DOHH2 (cell line): ENCODE results near the gene EML5.

Experiments used
- H3F3A ChIP-seq: fragments of 200-600 bp; sonication (generic), shearing (Covaris generic); 2 replicates; pipeline ENCODE4 v1.6.0; 2016; ENCODE audit warnings: antibody characterized with exemption, mild to moderate bottlenecking; ENCODE audit not compliant: control insufficient read depth, insufficient read depth
- H3K27ac ChIP-seq: fragments of 200-600 bp; sonication (generic); 2 replicates; pipeline ENCODE4 v1.5.1; 2014; ENCODE audit warnings: low read depth, mild to moderate bottlenecking, low read length, moderate library complexity
- H3K27me3 ChIP-seq: fragments of 200-600 bp; sonication (generic); 2 replicates; pipeline ENCODE4 v1.6.1; 2014; ENCODE audit warnings: mild to moderate bottlenecking, low read length, mixed read lengths; ENCODE audit not compliant: control insufficient read depth
- H3K36me3 ChIP-seq: fragments of 200-600 bp; sonication (generic); 2 replicates; pipeline ENCODE4 v1.6.1; 2014; ENCODE audit warnings: mild to moderate bottlenecking, low read length, moderate library complexity, mixed read lengths; ENCODE audit not compliant: control insufficient read depth
- H3K4me1 ChIP-seq: fragments of 200-600 bp; sonication (generic); 2 replicates; pipeline ENCODE4 v1.6.1; 2014; ENCODE audit warnings: mild to moderate bottlenecking, low read length, mixed read lengths; ENCODE audit not compliant: control insufficient read depth
- H3K4me2 ChIP-seq: fragments of 200-600 bp; sonication (generic); 2 replicates; pipeline ENCODE4 v1.6.0; 2014; ENCODE audit warnings: mild to moderate bottlenecking, low read length, moderate library complexity
- H3K4me3 ChIP-seq: fragments of 200-600 bp; sonication (generic); 2 replicates; pipeline ENCODE4 v1.5.1; 2014; ENCODE audit warnings: mild to moderate bottlenecking, low read length, mixed read lengths
- H3K79me2 ChIP-seq: fragments of 200-600 bp; sonication (generic); 2 replicates; pipeline ENCODE4 v1.6.1; 2014; ENCODE audit warnings: mild to moderate bottlenecking, low read length, mixed read lengths; ENCODE audit not compliant: control insufficient read depth
- H3K9me2 ChIP-seq: fragments of 200-600 bp; sonication (generic); replicated peaks from 2 replicates; pipeline ENCODE4 v1.6.1; 2014; ENCODE audit warnings: mild to moderate bottlenecking, low read length, mixed read lengths; ENCODE audit not compliant: control insufficient read depth
- H3K9me3 ChIP-seq: fragments of 200-600 bp; sonication (generic); 2 replicates; pipeline ENCODE4 v1.6.1; 2014; ENCODE audit warnings: antibody characterized with exemption, low read length, mixed read lengths; ENCODE audit not compliant: control insufficient read depth, insufficient read depth
- H4K20me1 ChIP-seq: fragments of 200-600 bp; sonication (generic); 2 replicates; pipeline ENCODE4 v1.6.0; 2014; ENCODE audit warnings: low read depth, mild to moderate bottlenecking, antibody characterized with exemption, low read length, moderate library complexity; ENCODE audit not compliant: control insufficient read depth, insufficient read depth
- EZH2phosphoT487 ChIP-seq: fragments of 200-600 bp; sonication (generic); IDR thresholded peaks from 2 replicates; pipeline ENCODE4 v1.6.1; 2017; ENCODE audit warnings: borderline replicate concordance, mild to moderate bottlenecking, antibody characterized with exemption, low read length, moderate library complexity, mixed read lengths
- TF ChIP-seq, protein P1 (sequence below): fragments of 200-600 bp; sonication (generic); IDR thresholded peaks from one replicate; pipeline ENCODE4 v1.5.1; 2014; ENCODE audit warnings: antibody characterized with exemption, mild to moderate bottlenecking, low read depth, low read length; ENCODE audit not compliant: poor library complexity, severe bottlenecking

The EML5 gene

DNA sequence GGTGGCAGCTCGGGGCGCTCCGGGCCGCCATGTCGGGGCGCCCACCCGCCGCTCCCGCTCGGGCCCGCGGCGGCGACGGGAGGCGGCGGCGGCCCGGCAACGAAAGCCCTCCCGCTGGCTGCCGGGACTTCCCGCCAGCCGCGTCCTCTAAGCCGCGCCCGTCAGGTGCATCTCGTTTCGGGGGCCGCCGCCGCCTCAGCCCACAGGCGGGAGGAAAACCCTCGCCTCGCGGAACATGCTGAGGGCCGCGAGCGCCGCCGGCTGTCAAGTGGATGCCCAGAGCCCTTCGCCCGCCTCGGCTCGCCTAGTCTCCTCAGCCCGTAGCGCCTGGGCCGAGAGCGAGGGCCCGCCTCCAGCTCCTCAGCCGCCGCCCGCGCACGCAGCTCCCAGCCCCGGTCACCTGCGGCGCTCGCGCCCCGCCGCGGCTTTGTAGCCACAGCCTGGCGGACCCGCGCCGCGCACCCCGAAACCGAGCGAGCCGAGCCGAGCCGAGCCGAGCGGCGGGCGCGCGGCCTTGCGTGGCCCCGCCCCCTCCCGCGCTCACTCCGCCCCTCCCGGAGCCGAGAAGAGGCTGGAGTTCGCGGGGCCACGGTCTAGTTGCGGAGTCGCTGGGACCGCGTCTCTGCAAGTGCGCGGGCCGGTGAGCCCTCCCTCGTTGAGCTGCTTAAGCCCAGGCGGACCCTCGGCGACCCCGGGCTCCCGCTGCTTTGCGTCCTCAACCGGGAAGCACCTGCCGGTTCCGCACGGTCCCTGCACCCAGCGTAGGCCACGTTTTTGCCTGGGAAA is at the start of gene EML5:
Gene EML5 (minus strand): TSS at position 481 of the 786 bp plus-strand sequence. CDS start 450 bp downstream, at position 31.
- H3K4me3 ChIP-seq, result peak within 1 kb of the TSS; percentile 86
- peaks cover 8% of the 10 kb centered on the region; the same call in 1 of the 2 replicates for H3K79me2 ChIP-seq
- TF ChIP-seq, protein P1, sequence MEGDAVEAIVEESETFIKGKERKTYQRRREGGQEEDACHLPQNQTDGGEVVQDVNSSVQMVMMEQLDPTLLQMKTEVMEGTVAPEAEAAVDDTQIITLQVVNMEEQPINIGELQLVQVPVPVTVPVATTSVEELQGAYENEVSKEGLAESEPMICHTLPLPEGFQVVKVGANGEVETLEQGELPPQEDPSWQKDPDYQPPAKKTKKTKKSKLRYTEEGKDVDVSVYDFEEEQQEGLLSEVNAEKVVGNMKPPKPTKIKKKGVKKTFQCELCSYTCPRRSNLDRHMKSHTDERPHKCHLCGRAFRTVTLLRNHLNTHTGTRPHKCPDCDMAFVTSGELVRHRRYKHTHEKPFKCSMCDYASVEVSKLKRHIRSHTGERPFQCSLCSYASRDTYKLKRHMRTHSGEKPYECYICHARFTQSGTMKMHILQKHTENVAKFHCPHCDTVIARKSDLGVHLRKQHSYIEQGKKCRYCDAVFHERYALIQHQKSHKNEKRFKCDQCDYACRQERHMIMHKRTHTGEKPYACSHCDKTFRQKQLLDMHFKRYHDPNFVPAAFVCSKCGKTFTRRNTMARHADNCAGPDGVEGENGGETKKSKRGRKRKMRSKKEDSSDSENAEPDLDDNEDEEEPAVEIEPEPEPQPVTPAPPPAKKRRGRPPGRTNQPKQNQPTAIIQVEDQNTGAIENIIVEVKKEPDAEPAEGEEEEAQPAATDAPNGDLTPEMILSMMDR, result peak; percentile 17
- no peak for TF ChIP-seq EZH2phosphoT487
- H3F3A ChIP-seq, result peaks cover 13% of the 10 kb centered on the region; the same call in 1 of the 2 replicates
- H3K36me3 ChIP-seq, result no peaks in the 10 kb centered on the region
- H3K9me2 ChIP-seq, result no peaks in the 10 kb centered on the region
- no peaks in the 10 kb centered on the region for H4K20me1 ChIP-seq
- H3K9me3 ChIP-seq, result no peaks in the 10 kb centered on the region
- peaks cover 11% of the 10 kb centered on the region for H3K27me3 ChIP-seq
- peak within 1 kb of the TSS; percentile 88 for H3K4me2 ChIP-seq
- H3K27ac ChIP-seq, result peak within 1 kb of the TSS; percentile 52
- H3K4me1 ChIP-seq, result peaks cover 28% of the 10 kb centered on the region

DNA sequence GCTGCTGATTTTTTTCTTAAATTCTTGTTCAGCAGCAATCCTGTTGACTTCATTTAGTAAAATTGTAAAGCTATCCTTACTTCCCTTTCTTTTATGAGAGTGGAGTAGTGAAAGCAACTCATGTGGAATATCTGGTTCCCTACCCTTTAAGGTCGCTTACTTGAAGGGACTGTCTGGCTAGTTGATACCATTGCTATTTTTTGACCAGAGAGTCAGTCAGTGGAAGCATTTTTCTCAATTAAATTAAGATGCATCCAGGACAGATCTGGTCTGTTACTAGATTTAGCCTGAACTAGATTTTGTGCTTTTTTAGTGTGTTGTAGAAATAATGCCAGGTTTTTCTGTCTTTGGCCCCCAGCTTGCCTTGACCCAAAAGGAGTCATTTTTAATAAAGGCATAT is 49.7 kb upstream of the EML5 start:
- no peak for TF ChIP-seq EZH2phosphoT487
- TF ChIP-seq, protein P1, result no peak
- Histone ChIP-seq H3K9me2 (no peaks in the 10 kb centered on the region), H3K27me3 (no peaks in the 10 kb centered on the region), H3K27ac (no peak overlapping the region), H3K4me1 (no peaks in the 10 kb centered on the region), H3K36me3 (no peaks in the 10 kb centered on the region), H3K4me3 (no peak overlapping the region), H4K20me1 (no peaks in the 10 kb centered on the region), H3K79me2 (no peaks in the 10 kb centered on the region), H3K4me2 (no peak overlapping the region), H3F3A (no peaks in the 10 kb centered on the region), H3K9me3 (no peaks in the 10 kb centered on the region)

DNA sequence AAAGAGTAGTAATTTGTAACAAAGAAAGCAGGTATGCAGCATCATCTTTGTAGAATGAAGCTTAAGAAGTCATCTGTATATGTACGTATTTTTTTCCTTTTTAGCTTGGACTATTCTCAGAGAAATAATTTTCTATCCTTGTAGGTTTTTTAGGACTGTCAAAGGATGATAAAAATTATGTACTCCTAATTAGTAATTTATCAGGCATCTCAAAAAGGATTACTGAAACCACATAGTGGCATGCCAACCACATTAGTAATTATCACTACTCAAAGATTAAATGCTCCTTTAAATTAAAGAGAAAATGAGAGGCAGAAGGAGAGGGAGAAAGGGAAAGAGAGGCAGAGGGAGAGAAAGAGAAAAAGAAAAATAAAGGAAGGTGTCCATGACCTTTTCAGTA is 49.0 kb upstream of the EML5 start:
- Histone ChIP-seq H3K27me3 (no peaks in the 10 kb centered on the region), H3K9me3 (no peaks in the 10 kb centered on the region), H3K79me2 (no peaks in the 10 kb centered on the region), H3K36me3 (no peaks in the 10 kb centered on the region), H3K4me2 (no peak overlapping the region), H3K9me2 (no peaks in the 10 kb centered on the region), H4K20me1 (no peaks in the 10 kb centered on the region), H3K4me1 (no peaks in the 10 kb centered on the region), H3K27ac (no peak overlapping the region), H3K4me3 (no peak overlapping the region), H3F3A (no peaks in the 10 kb centered on the region)
- TF ChIP-seq EZH2phosphoT487, result no peak
- TF ChIP-seq, protein P1, result no peak
